HS-27A (cell line): ENCODE data around the gene NAA38.

Source experiments
- DNase-seq: peaks from one replicate; pipeline ENCODE4 v3.0.0-alpha.2; 2012; ENCODE audit warnings: low read depth, missing footprints

NAA38 gene

GRCh38 chr17:7852262-7852670 is 5.1 kb downstream of the NAA38 start:
- no peak for DNase-seq

- DNase-seq: no peak
These were observed 5.7 kb downstream of the NAA38 start for GRCh38 chr17:7851438-7852261.

DNA sequence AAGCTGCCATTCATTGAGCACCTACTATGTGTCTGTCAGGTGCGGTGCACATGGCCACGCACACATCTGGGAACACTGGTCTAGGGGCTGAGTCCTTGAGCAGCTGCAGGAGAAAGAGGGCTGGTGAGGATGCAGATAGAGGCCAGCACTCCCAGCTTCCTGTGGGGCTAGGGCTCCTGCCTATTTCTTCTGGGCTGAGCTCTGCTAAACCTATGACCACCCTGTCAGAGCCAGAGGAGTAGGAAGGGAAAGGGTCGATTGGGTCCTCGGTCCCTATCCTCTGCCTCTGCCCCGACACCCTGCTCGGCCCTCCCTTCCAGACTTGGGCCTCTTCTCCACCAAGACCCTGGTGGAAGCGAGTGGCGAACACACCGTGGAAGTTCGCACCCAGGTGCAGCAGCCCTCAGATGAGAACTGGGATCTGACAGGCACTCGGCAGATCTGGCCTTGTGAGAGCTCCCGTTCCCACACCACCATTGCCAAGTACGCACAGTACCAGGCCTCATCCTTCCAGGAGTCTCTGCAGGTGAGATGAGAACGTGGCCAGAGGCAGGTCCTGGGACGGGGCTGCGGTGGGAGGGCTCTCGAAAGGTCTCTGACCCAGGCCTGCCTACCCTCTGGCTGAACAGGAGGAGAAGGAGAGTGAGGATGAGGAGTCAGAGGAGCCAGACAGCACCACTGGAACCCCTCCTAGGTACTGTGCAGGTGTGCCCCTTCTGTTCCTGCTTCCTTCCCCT is 6.5 kb downstream of the NAA38 start:
- no peak for DNase-seq

DNA sequence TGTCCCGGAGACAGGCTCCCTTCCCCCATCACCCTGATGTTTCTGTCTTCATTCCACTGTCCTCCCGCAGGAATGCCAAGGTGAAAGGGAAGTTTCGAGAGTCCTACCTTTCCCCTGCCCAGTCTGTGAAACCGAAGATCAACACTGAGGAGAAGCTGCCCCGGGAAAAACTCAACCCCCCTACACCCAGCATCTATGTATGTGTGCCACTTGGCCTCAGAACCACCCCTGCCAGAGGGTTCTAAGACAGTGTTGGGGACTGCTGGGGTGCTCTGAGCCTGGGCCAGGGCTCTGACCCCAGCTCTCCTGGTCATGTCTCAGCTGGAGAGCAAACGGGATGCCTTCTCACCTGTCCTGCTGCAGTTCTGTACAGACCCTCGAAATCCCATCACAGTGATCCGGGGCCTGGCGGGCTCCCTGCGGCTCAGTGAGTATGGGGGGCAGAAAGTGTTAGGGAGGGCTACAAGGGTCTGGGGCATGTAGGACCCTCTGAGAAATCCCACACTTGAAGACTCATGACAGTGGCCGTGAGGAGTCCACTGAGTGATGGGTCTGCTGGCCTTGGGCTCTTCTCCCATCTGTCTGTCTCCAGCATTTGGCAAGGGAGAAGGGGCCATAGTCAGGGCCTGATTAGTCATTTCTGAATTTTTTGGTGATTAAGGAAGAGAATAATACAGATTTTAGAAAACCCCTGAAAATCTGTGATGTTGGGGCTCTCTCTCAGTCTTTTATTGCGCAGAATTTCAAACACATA is 7.4 kb downstream of the NAA38 start:
- no peak for DNase-seq

- no peak for DNase-seq
These were observed 8.1 kb downstream of the NAA38 start for GRCh38 chr17:7849130-7849750.

GRCh38 chr17:7848739-7849129 is 8.6 kb downstream of the NAA38 start:
- DNase-seq: no peak

DNA sequence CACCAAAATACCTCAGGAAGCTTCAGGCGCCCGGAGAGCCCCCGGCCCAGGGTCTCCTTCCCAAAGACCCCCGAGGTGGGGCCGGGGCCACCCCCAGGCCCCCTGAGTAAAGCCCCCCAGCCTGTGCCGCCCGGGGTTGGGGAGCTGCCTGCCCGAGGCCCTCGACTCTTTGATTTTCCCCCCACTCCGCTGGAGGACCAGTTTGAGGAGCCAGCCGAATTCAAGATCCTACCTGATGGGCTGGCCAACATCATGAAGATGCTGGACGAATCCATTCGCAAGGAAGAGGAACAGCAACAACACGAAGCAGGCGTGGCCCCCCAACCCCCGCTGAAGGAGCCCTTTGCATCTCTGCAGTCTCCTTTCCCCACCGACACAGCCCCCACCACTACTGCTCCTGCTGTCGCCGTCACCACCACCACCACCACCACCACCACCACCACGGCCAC is 9.2 kb downstream of the NAA38 start:
- no peak for DNase-seq

DNA sequence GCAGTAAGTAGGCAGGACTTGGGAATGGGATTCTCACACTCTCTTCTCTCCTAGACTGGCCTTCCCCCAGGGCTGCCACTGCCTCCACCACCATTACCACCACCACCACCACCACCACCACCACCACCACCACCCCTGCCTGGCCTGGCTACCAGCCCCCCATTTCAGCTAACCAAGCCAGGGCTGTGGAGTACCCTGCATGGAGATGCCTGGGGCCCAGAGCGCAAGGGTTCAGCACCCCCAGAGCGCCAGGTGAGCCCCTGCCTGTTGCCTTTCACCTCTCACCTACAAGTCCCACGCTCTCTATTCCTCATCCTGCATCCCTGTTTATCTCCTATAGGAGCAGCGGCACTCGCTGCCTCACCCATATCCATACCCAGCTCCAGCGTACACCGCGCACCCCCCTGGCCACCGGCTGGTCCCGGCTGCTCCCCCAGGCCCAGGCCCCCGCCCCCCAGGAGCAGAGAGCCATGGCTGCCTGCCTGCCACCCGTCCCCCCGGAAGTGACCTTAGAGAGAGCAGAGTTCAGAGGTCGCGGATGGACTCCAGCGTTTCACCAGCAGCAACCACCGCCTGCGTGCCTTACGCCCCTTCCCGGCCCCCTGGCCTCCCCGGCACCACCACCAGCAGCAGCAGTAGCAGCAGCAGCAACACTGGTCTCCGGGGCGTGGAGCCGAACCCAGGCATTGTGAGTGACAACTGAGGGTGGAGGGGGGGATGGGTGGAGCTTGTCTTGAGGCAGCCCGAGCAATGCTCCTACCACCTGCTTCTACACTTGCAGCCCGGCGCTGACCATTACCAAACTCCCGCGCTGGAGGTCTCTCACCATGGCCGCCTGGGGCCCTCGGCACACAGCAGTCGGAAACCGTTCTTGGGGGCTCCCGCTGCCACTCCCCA is 10.3 kb downstream of the NAA38 start:
- no peak for DNase-seq

GRCh38 chr17:7846063-7846735 is 11.2 kb downstream of the NAA38 start:
- DNase-seq: no peak

DNA sequence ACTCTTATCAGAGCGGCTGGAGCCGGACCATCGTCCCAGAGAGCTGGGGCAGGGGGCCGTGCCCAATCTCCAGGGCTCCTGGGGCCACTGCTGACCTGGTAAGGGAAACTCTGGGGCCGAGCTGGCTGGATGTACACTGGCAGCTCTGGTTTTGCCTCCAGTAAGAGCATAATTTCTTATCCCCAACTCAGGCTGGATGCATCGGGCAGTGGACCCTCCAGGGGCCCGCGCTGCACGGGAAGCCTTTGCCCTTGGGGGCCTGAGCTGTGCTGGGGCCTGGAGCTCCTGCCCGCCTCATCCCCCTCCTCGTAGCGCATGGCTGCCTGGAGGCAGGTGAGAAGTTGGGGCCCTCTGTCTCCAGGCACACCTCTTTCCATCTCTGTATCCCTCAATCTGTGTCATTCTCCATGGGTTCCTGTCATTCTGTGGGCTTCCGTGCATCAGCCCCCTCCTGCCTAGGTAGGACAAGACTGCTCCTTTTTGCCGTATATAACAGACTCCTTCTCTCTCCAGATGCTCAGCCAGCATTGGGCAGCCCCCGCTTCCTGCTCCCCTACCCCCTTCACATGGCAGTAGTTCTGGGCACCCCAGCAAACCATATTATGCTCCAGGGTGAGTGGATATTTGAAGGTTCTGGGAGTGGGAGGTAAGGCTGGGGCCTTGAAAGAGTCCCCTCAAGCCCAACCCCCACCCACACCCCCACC is 11.8 kb downstream of the NAA38 start:
- no peak for DNase-seq

DNA sequence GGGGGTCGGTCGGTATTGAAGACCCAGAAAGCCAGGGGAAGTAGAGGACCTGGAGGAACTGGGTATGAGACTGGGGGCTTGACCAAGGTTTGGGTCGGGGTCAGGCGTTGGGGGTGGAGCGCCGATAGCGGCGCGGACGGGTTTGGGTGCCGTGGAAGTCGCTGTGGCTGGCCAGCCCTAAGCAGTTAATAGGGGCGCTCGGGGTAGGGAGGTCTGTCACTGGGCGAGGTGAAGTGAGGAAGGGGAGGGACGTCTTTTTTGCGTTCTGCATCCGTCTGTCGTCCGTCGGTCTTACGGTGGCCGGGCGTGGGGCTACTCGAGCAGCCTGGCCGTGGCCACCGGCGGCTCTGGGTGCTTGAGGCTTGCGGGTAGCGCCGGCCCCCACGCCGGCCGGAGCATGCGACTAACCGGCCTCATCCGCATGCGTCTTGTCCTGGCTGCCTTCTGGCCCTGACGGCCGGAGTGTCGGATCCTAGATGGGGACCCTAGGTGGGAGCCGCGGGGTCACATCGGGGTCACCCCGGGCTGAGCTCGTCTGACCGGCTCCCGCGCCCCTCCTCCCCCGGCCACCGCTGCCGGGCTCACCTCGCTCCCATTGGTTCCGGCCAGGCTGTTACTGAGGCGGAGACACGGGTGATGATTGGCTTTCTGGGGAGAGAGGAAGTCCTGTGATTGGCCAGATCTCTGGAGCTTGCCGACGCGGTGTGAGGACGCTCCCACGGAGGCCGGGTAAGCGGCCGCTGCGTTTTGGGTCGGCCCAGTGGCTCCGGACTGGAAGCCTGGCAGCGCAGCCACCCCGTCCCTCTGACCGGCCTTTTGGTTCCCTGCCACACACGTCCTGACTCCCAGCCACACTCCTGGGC is 12.8 kb downstream of the NAA38 start:
- DNase-seq: no peak

- DNase-seq: no peak
These were observed 13.6 kb downstream of the NAA38 start for GRCh38 chr17:7843536-7844291.

DNA sequence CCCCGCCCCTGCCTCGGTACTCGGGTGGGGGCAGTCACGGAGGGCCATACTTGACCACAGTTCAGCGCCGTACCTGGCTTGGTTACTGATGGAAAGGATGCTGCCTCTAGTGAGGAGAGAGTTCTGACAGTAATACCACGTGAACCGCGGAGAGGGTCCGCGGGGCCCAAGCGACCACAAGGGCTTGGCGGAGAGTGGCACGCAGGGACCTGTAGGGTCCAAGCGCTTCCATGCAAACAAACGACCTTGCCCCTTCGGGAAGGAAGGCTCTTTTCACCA is 14.2 kb downstream of the NAA38 start:
- no peak for DNase-seq

DNA sequence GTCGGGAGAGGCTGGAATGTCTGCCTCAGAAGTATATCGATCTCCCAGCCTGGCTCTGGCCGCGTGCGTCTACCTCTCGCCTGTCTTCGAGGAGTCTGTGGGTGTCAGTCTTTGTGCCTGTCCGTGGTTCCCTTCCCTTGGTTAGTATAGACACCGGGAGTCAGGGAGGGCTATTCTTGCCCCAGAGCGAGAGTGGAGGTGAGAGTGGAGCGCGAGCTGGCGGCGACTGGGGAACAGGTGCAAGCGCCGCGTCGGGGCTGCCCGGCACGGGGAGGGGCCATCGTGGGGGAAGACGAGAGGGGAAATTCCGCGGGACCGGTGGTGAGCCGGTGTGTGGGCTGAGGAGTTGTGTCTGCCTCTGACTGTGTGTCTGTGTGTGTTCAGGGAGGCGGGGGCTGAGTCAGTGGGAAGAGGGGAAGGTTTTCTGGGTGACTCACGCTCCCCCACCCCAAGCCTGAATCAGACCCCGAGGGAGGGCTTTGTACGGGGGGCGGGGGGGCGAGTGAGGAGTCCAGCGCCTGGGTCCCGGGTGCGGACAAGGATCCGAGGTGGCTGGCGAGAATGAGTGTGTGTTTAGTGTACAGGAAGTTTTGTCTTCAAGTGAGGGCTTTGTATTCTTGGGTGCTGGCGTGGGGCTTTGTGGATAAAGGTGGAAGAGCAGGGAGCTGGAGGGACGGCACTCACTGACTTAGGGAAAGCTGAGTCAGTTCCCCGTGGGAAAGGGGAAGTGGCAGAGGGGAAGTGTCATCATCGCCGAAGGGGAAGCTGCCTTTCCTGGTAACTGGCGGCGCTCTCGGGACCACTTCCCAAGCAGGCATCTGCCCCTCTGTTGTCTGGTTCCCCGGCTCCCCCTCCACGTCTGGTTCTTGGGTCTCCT is 14.7 kb downstream of the NAA38 start:
- no peak for DNase-seq

- no peak for DNase-seq
These were observed 15.4 kb downstream of the NAA38 start for GRCh38 chr17:7841915-7842379.

GRCh38 chr17:7841396-7841914 is 15.9 kb downstream of the NAA38 start:
- no peak for DNase-seq

DNA sequence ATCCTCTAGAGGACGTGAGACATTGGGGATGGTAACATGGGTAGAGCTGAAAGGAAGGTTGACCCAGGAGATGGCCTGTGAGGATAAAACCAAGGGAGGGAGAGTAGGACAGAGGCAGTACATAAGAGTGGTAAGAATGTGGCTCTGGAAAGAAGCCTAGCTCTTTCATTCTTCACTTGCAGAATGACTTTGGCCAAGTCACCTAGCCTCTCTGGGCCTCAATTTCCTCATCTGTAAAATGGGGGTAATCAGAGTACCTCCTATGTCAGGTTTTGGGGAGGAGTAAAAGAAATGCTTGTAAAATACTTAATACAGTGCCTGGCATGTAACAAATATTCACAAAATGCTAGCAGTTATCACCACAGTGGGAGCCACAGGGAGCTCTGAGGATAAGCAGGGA is 16.5 kb downstream of the NAA38 start:
- no peak for DNase-seq
